Colonic mucosa (tissue), 4 donors: ENCODE measurements around the gene SPATS2L. TPM values are rescaled to one million over a fixed set of nuclear protein-coding genes. Genes with fewer than 3 reads are reported as not detected.

Source experiments
- DNase-seq: peaks from one replicate; pipeline ENCODE4 v3.0.0-alpha.2; 2020
- H3K27ac ChIP-seq: fragments of 200-600 bp; one replicate; pipeline ENCODE4 v1.8.0; 2021
- H3K27me3 ChIP-seq: fragments of 200-600 bp; one replicate; pipeline ENCODE4 v1.8.0; 2021
- H3K36me3 ChIP-seq: fragments of 200-600 bp; one replicate; pipeline ENCODE4 v1.8.0; 2021
- H3K4me1 ChIP-seq: fragments of 200-600 bp; one replicate; pipeline ENCODE4 v1.8.0; 2021; ENCODE audit warnings: mild to moderate bottlenecking
- H3K4me3 ChIP-seq: fragments of 200-600 bp; one replicate; pipeline ENCODE4 v1.8.0; 2021
- H3K9ac ChIP-seq, 2 donors: one replicate each; pipeline ENCODE4 v1.7.0; 2013; ENCODE audit warnings: control low read depth in 2 of 2, low read depth in 2 of 2, low read length in 2 of 2
- H3K9me3 ChIP-seq: fragments of 200-600 bp; one replicate; pipeline ENCODE4 v1.8.0; 2021
- intact Hi-C: fragments of 100-400 bp; cut with DNase I; formaldehyde crosslinking; loops from one replicate; pipeline ENCODE4 v1.14.1; 2022
- total RNA-seq, 2 donors: library from RNA; stranded (reverse); fragmentation: NEBNext Ultra II Directional in 1 of 2; extraction: Animal tissue kit (Norgen Biotek cat#: 25700) in 1 of 2; gene quantifications; one replicate each; pipeline ENCODE4 v1.2.1, GENCODE V29; 2021
- TF ChIP-seq, protein P1 (sequence below): fragments of 200-600 bp; IDR thresholded peaks from one replicate; pipeline ENCODE4 v1.8.0; 2022; ENCODE audit warnings: antibody characterized with exemption, mild to moderate bottlenecking
- donor health status: healthy.
- donor health status: DM: no; HTN: no; CAD: no.
- donor health status: DM: no; HTN: no; CAD: no.

The SPATS2L gene
- total RNA-seq, 2 donors from 2014 or later, result 151 to 187 TPM

DNA sequence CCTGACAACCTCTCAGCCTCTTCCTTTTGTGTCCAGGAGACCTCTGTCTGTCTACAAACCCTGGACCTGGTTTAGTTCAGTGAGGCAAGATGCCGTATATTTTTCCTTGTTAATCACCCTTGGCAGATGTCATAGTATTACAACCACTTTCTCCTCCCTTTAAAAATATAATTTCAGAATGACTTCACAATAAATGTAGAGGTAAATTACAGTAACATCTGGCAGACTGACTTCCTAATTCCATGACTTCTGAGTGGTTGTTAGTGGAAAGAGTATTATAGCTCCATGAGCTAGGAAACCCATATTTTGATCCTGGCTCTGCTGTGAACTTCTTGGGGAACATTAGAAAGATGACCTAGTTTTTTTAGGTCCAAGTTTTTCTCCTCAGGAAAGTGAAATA lies 39.5 kb downstream of the SPATS2L start:
- no peak for DNase-seq
- no peaks in the 10 kb centered on the region for H3K4me1 ChIP-seq
- H3K27me3 ChIP-seq, result no peaks in the 10 kb centered on the region
- TF ChIP-seq, protein P1, sequence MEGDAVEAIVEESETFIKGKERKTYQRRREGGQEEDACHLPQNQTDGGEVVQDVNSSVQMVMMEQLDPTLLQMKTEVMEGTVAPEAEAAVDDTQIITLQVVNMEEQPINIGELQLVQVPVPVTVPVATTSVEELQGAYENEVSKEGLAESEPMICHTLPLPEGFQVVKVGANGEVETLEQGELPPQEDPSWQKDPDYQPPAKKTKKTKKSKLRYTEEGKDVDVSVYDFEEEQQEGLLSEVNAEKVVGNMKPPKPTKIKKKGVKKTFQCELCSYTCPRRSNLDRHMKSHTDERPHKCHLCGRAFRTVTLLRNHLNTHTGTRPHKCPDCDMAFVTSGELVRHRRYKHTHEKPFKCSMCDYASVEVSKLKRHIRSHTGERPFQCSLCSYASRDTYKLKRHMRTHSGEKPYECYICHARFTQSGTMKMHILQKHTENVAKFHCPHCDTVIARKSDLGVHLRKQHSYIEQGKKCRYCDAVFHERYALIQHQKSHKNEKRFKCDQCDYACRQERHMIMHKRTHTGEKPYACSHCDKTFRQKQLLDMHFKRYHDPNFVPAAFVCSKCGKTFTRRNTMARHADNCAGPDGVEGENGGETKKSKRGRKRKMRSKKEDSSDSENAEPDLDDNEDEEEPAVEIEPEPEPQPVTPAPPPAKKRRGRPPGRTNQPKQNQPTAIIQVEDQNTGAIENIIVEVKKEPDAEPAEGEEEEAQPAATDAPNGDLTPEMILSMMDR, result no peak
- peak overlapping the region in 1 of 2 donors; percentile 14 for H3K9ac ChIP-seq
- intact Hi-C loops, result no loop called here
- H3K36me3 ChIP-seq, result no peaks in the 10 kb centered on the region
- H3K27ac ChIP-seq, result no peak overlapping the region
- no peak overlapping the region for H3K4me3 ChIP-seq
- H3K9me3 ChIP-seq, result no peaks in the 10 kb centered on the region

DNA sequence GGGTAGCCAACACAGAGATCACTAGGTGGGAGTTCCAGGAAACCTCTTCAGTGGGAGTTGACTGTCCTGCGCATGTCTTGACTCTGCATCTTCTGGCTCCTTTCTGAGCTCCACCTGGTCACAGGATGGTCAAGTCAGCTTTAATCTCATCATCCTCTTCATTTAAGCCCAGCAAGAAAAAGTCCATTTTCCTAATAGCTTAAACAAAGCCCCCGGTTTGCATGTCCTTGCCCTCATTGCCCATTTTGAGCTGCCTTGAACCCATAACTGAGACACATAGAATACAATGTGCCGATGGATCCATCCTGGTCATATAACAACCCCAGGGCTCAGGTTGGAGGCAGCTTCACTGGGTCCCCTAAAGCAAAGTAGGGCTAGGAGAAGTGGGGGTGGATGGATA lies 40.8 kb downstream of the SPATS2L start:
- Histone ChIP-seq H3K9ac (no peak overlapping the region), H3K27ac (no peak overlapping the region), H3K27me3 (no peaks in the 10 kb centered on the region), H3K9me3 (no peaks in the 10 kb centered on the region), H3K4me3 (no peak overlapping the region), H3K36me3 (no peaks in the 10 kb centered on the region), H3K4me1 (no peaks in the 10 kb centered on the region)
- no peak for DNase-seq
- intact Hi-C loops, result no loop called here
- TF ChIP-seq, protein P1, result no peak

DNA sequence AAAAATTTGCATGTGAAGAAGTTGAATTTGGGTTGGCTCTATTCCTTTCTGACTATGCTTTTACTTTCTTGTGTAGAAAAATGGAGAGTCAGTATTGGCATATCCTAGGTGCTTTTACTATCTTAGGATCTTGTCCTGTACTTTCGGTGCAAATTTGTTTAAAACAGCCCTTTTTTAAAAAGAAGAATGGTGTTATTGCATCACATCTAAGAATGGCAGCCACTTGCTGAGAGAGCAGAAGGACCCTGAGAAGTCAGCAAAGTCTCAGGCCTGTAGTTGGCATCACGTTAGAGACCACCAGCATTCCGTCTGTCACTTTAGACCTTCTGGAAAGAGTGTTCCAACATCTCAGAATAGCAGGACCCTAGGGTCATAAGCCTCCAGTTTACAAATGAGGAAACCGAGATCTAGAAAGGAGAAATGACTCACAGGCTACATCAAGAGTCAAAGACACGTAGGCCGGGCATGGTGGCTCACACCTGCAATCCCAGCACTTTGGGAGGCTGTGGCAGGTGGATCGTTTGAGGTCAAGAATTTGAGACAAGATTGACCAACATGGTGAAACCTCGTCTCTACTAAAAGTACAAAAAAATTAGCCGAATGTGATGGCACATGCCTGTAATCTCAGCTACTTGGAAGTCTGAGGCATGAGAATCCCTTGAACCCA lies 42.5 kb downstream of the SPATS2L start:
- intact Hi-C loops, result no loop called here
- H3K36me3 ChIP-seq, result no peaks in the 10 kb centered on the region

DNA sequence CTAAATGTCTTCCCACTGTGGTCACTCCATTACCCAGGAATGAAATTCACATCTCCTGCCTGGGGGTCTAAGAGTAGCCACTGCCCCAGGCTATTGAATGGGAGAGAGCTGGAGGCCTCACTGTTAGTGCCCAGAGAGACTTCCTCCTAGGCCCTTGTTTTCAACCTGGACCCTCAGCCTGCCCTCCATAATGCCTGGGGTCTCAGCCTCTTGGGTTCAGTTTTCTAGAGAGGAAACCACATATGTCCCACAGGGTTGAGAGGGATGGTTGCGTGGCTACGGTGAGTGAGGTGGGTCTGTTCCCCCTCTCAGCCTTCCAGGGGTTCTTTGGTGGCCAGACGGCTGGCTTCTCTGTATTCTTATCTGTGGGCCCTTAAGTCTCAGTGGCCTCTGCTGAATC lies 43.4 kb downstream of the SPATS2L start:
- no peaks in the 10 kb centered on the region for H3K9me3 ChIP-seq
- no peak overlapping the region for H3K9ac ChIP-seq
- H3K4me3 ChIP-seq, result no peak overlapping the region
- H3K27ac ChIP-seq, result no peak overlapping the region
- H3K4me1 ChIP-seq, result no peaks in the 10 kb centered on the region
- intact Hi-C loops, result no loop called here
- no peaks in the 10 kb centered on the region for H3K36me3 ChIP-seq
- no peaks in the 10 kb centered on the region for H3K27me3 ChIP-seq
- TF ChIP-seq, protein P1, result no peak
- no peak for DNase-seq

More for the DNA sequence above, 42.5 kb downstream of the SPATS2L start:
- Histone ChIP-seq H3K4me3 (no peak overlapping the region), H3K27me3 (no peaks in the 10 kb centered on the region), H3K9me3 (no peaks in the 10 kb centered on the region), H3K4me1 (no peaks in the 10 kb centered on the region), H3K9ac (no peak overlapping the region), H3K27ac (no peak overlapping the region)
- DNase-seq, result no peak
- TF ChIP-seq, protein P1, result no peak

DNA sequence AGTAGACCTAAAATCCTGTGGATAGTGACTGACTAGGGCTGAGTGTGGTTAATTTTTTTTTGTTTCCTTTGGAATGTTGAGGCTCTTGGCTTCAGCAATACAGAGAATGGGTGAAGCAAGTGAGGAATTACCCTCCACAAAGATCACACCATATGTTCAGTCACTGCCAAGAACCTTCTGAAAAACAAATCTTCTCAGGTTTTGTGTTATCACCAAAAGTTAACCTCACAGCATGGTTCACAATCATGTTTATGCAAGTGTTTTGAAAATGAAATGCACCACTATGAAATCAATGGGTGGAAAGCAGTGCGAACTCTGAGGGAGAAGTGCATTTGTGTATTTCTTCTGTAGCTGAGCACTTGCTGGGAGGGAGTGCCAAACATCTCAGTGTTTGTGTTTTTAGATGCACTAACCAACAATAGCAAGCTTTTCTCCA lies 44.4 kb downstream of the SPATS2L start:
- no peaks in the 10 kb centered on the region for H3K36me3 ChIP-seq
- no peak overlapping the region for H3K27ac ChIP-seq
- H3K9ac ChIP-seq, result no peak overlapping the region
- DNase-seq, result no peak
- H3K9me3 ChIP-seq, result no peaks in the 10 kb centered on the region
- H3K4me1 ChIP-seq, result no peaks in the 10 kb centered on the region
- H3K4me3 ChIP-seq, result no peak overlapping the region
- TF ChIP-seq, protein P1, result no peak
- H3K27me3 ChIP-seq, result no peaks in the 10 kb centered on the region
- intact Hi-C loops, result no loop called here
